ENCODE results near the gene ALG9. TPM values are rescaled to one million over a fixed set of nuclear protein-coding genes. Genes with fewer than 3 reads are reported as not detected.

ALG9 gene
- polyA plus RNA-seq, 1 experiment, result 23.7 TPM

- H3K36me3 ChIP-seq (ENCODE audit: control insufficient read depth, insufficient read depth, low read length), result no peaks in the 10 kb centered on the region; the same call in 1 of the 2 replicates
- CTCF ChIA-PET, result interaction anchor here (0.9 to 1.6 kb wide), 3 partner anchors 12 to 243 kb away, joined by 3 to 5 read pairs (median 3); no protein-coding TSS in a partner anchor
- no peak for DNase-seq (ENCODE audit: low read depth)
- POLR2A ChIA-PET, result no interaction called here
- TF ChIP-seq, protein P1, sequence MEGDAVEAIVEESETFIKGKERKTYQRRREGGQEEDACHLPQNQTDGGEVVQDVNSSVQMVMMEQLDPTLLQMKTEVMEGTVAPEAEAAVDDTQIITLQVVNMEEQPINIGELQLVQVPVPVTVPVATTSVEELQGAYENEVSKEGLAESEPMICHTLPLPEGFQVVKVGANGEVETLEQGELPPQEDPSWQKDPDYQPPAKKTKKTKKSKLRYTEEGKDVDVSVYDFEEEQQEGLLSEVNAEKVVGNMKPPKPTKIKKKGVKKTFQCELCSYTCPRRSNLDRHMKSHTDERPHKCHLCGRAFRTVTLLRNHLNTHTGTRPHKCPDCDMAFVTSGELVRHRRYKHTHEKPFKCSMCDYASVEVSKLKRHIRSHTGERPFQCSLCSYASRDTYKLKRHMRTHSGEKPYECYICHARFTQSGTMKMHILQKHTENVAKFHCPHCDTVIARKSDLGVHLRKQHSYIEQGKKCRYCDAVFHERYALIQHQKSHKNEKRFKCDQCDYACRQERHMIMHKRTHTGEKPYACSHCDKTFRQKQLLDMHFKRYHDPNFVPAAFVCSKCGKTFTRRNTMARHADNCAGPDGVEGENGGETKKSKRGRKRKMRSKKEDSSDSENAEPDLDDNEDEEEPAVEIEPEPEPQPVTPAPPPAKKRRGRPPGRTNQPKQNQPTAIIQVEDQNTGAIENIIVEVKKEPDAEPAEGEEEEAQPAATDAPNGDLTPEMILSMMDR (IDR thresholded peaks at IDR 0.05; ENCODE audit: insufficient read depth, low read depth, low read length), result no peak
- no peak overlapping the region for H3K4me3 ChIP-seq (ENCODE audit: low read depth, low read length)
- no peaks in the 10 kb centered on the region for H3K27me3 ChIP-seq (ENCODE audit: control insufficient read depth, insufficient read depth, low read length)
These were observed 42.0 kb downstream of the ALG9 start for GRCh38 chr11:111829185-111829968.

- no peak for DNase-seq (ENCODE audit: low read depth)
These were observed 44.9 kb downstream of the ALG9 start for GRCh38 chr11:111826322-111826950.

GRCh38 chr11:111823629-111824028 is 47.8 kb downstream of the ALG9 start:
- Histone ChIP-seq H3K4me3 (ENCODE audit: low read depth, low read length) (no peak overlapping the region), H3K27me3 (ENCODE audit: control insufficient read depth, insufficient read depth, low read length) (no peaks in the 10 kb centered on the region), H3K36me3 (ENCODE audit: control insufficient read depth, insufficient read depth, low read length) (no peaks in the 10 kb centered on the region; the same call in 1 of the 2 replicates)
- ChIA-PET CTCF (interaction anchor here (0.6 to 1.8 kb wide), 2 partner anchors 9 to 46 kb away, joined by 3 to 5 read pairs; no protein-coding TSS in a partner anchor), POLR2A (no interaction called here)
- TF ChIP-seq, protein P1 (IDR thresholded peaks at IDR 0.05; ENCODE audit: insufficient read depth, low read depth, low read length), result no peak
- DNase-seq (ENCODE audit: low read depth), result no peak

More at GRCh38 chr11:111826322-111826950, 44.9 kb downstream of the ALG9 start:
- Histone ChIP-seq H3K27me3 (ENCODE audit: control insufficient read depth, insufficient read depth, low read length) (no peaks in the 10 kb centered on the region), H3K36me3 (ENCODE audit: control insufficient read depth, insufficient read depth, low read length) (no peaks in the 10 kb centered on the region; the same call in 1 of the 2 replicates), H3K4me3 (ENCODE audit: low read depth, low read length) (no peak overlapping the region)
- CTCF ChIA-PET, result interaction anchor here (1.0 to 1.2 kb wide), 2 partner anchors 17 to 49 kb away, joined by 3 read pairs; no protein-coding TSS in a partner anchor
- POLR2A ChIA-PET, result no interaction called here
- TF ChIP-seq, protein P1 (IDR thresholded peaks at IDR 0.05; ENCODE audit: insufficient read depth, low read depth, low read length), result no peak

DNA sequence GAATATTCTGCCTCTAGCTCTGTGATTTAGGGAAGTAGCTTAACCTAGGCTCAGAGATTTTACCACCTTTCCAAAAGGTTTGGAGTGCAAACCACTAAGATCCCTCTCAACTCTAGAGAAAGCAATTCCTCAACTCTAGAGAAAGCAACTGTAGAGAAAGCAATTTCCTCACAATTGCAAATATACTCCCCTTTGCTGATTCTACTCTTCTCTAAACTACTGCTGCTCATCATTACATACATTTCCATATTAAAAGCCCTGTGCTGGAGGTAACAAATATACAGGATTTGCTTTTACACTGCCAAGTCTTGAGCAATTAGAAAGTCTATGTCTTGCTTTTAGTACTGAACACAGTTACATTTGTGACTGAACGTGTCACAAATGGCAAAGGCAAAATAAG is 48.2 kb downstream of the ALG9 start:
- ChIA-PET CTCF (interaction anchor here (0.6 to 1.8 kb wide), 2 partner anchors 10 to 46 kb away, joined by 3 to 5 read pairs; no protein-coding TSS in a partner anchor), POLR2A (no interaction called here)
- H3K36me3 ChIP-seq (ENCODE audit: control insufficient read depth, insufficient read depth, low read length), result no peaks in the 10 kb centered on the region; the same call in 1 of the 2 replicates
- H3K4me3 ChIP-seq (ENCODE audit: low read depth, low read length), result no peak overlapping the region
- no peak for DNase-seq (ENCODE audit: low read depth)
- TF ChIP-seq, protein P1 (IDR thresholded peaks at IDR 0.05; ENCODE audit: insufficient read depth, low read depth, low read length), result no peak
- no peaks in the 10 kb centered on the region for H3K27me3 ChIP-seq (ENCODE audit: control insufficient read depth, insufficient read depth, low read length)

GRCh38 chr11:111819829-111820237 is 51.5 kb downstream of the ALG9 start:
- no peaks in the 10 kb centered on the region for H3K27me3 ChIP-seq (ENCODE audit: control insufficient read depth, insufficient read depth, low read length)
- peak; percentile 37 for DNase-seq (ENCODE audit: low read depth)
- POLR2A ChIA-PET, result interaction anchor here (1.0 kb wide), 1 partner anchor 24 kb away, joined by 6 read pairs; no protein-coding TSS in a partner anchor
- no peaks in the 10 kb centered on the region for H3K36me3 ChIP-seq (ENCODE audit: control insufficient read depth, insufficient read depth, low read length)
- TF ChIP-seq, protein P1 (IDR thresholded peaks at IDR 0.05; ENCODE audit: insufficient read depth, low read depth, low read length), result no peak
- CTCF ChIA-PET, result interaction anchor here (0.8 to 1.6 kb wide), 6 partner anchors 14 to 233 kb away, joined by 3 to 4 read pairs (median 3); no protein-coding TSS in a partner anchor
- no peak overlapping the region for H3K4me3 ChIP-seq (ENCODE audit: low read depth, low read length)

Measured in BJ (cell line).